ENCODE results near the gene MKLN1. TPM values are rescaled to one million over a fixed set of nuclear protein-coding genes. Genes with fewer than 3 reads are reported as not detected.
"Not testable (repeated sequence)": the region's sequence is repeated elsewhere in the genome, so short reads cannot be mapped to it uniquely, and the experiment has no call there.

The MKLN1 gene
- total RNA-seq, 1 donor from 2014 or later = 20.0 TPM

DNA sequence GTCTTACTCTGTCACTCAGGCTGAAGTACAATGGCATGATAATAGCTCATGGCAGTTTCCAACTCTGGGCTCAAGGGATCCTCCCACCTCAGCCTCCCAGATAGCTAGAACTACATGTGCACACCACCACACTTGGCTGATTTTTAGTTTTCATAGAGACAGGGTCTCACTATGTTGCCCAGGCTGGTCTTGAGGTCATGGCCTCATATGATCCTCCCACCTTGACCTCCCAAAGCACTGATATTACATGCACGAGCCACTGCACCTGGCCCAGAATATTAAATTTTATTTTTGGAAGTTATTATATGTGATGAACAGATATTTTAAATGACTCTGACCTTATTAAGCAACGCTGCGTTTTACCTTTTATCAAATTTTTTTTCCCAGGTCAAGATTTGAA lies 134.4 kb downstream of the MKLN1 start:
- no peak for TF ChIP-seq CTCF (IDR thresholded peaks at IDR 0.05; ENCODE audit: insufficient read depth, low read length, severe bottlenecking)
- H3K36me3 ChIP-seq (ENCODE audit: control insufficient read depth, insufficient read depth, low read length) = peaks cover 5% of the 10 kb centered on the region
- no peaks in the 10 kb centered on the region for H3K27me3 ChIP-seq (ENCODE audit: control insufficient read depth, insufficient read depth, low read length)
- FAIRE-seq (no peak), DNase-seq (ENCODE audit: low read depth) (no peak)
- no peak overlapping the region for H3K4me3 ChIP-seq (ENCODE audit: low read depth, low read length)

- not testable (repeated sequence) for H3K4me3 ChIP-seq (ENCODE audit: low read depth, low read length); DNase-seq (ENCODE audit: low read depth); FAIRE-seq; H3K36me3 ChIP-seq (ENCODE audit: control insufficient read depth, insufficient read depth, low read length); H3K27me3 ChIP-seq (ENCODE audit: control insufficient read depth, insufficient read depth, low read length)
These were observed 135.0 kb downstream of the MKLN1 start for GRCh38 chr7:131462715-131463114.

- Histone ChIP-seq H3K36me3 (ENCODE audit: control insufficient read depth, insufficient read depth, low read length) (peaks cover 12% of the 10 kb centered on the region), H3K4me3 (ENCODE audit: low read depth, low read length) (no peak overlapping the region), H3K27me3 (ENCODE audit: control insufficient read depth, insufficient read depth, low read length) (no peaks in the 10 kb centered on the region)
- DNase-seq (ENCODE audit: low read depth) = no peak
- no peak for TF ChIP-seq CTCF (IDR thresholded peaks at IDR 0.05; ENCODE audit: insufficient read depth, low read length, severe bottlenecking)
- FAIRE-seq = no peak
These were observed 139.2 kb downstream of the MKLN1 start for GRCh38 chr7:131466735-131467365.

- Histone ChIP-seq H3K27me3 (ENCODE audit: control insufficient read depth, insufficient read depth, low read length) (no peaks in the 10 kb centered on the region), H3K36me3 (ENCODE audit: control insufficient read depth, insufficient read depth, low read length) (peaks cover 9% of the 10 kb centered on the region), H3K4me3 (ENCODE audit: low read depth, low read length) (no peak overlapping the region)
- TF ChIP-seq CTCF (IDR thresholded peaks at IDR 0.05; ENCODE audit: insufficient read depth, low read length, severe bottlenecking) = no peak
- FAIRE-seq = no peak
- no peak for DNase-seq (ENCODE audit: low read depth)
These were observed 140.1 kb downstream of the MKLN1 start for GRCh38 chr7:131467788-131468187.

DNA sequence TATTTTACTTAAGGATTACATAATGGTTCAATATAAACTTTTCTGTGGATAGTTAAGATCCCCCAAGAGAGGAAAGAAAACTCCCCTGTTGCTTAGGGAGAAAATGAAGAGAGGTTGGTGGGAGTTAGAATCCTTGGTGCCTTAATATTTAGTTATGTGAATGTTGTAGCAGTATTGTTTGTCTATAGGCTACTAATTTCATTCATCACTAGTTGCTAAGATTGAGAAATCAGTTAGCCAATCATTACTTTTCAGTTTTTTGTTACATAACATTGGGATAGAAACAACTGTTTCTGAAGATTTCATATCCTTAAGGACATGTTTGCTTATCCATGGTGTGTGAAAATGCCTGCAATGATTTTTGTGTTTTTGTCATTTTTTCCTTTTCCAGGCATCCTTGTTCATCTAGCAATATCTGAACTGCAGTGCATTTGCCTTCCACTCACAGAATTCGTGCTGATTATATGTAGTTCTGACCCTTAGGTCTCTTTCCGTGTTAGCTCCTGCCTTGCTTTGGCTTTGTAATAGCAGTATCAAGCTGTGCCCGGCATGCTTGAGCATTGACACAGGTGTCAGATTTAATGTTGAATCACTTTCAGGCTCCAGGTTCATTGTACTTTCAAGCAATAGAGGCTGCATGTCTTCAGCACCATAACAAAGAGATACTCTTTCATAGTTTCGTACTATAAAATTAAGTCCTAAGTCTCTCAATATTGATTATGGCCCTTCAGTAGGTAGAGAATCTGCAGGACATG lies 143.8 kb downstream of the MKLN1 start:
- H3K4me3 ChIP-seq (ENCODE audit: low read depth, low read length) = no peak overlapping the region
- DNase-seq (ENCODE audit: low read depth) = no peak
- TF ChIP-seq CTCF (IDR thresholded peaks at IDR 0.05; ENCODE audit: insufficient read depth, low read length, severe bottlenecking) = no peak
- FAIRE-seq = no peak
- H3K36me3 ChIP-seq (ENCODE audit: control insufficient read depth, insufficient read depth, low read length) = peaks cover 7% of the 10 kb centered on the region
- no peaks in the 10 kb centered on the region for H3K27me3 ChIP-seq (ENCODE audit: control insufficient read depth, insufficient read depth, low read length)

DNA sequence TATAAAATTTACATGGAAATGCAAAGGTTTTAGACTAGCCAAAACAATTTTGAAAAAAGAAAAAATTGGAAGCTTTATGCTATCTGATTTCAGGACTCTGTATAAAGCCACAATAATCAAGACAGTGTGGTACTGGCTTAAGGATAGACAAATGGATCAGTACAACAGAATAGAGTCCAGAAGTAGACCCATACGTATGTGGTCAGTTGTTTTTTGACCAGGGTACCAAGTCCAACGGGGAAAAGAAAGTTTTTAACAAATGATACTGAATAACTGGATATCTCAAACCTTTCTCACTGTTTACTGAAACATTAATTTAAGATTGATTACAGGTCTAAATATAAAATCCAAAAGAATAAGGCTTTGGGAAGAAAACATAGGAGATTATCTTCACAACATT lies 149.1 kb downstream of the MKLN1 start:
- Histone ChIP-seq H3K36me3 (ENCODE audit: control insufficient read depth, insufficient read depth, low read length) (no peaks in the 10 kb centered on the region), H3K27me3 (ENCODE audit: control insufficient read depth, insufficient read depth, low read length) (no peaks in the 10 kb centered on the region), H3K4me3 (ENCODE audit: low read depth, low read length) (no peak overlapping the region)
- no peak for FAIRE-seq
- no peak for DNase-seq (ENCODE audit: low read depth)
- no peak for TF ChIP-seq CTCF (IDR thresholded peaks at IDR 0.05; ENCODE audit: insufficient read depth, low read length, severe bottlenecking)

Data from bronchial epithelial cell (primary cell).